ENCODE data around the gene GLRX3. TPM values are rescaled to one million over a fixed set of nuclear protein-coding genes. Genes with fewer than 3 reads are reported as not detected.

Gene GLRX3
- total RNA-seq, 5 donors from 2014 or later (not counting 1 experiment from before 2014, with no cell fraction given): 32.4 to 40.7 (median 35.4) TPM

DNA sequence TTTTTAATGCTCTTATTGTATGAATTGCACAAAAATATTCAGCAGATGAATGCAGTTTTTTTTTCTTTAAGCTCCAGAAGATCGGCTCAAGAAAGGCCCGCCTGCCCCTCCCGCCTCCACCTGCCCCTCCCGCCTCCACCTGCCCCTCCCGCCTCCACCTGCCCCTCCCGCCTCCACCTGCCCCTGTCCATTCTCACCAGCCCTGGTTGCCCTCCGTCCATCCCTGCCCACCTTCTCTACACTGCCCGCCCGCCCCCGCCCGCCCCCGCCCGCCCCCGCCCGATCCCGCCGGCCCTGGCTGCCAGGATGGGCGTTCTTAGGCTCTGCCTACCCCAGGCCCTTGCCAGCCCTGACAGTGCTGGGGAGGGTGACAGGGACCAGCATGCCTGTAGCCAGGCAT is 67.4 kb downstream of the GLRX3 start:
- H3K36me3 Mint-ChIP-seq: no peaks in the 10 kb centered on the region
- WGBS (ENCODE audit: insufficient coverage): 55% methylated on average over 6 of the region's 18 CpGs
- no peaks in the 10 kb centered on the region for H3K9me3 Mint-ChIP-seq
- DNase-seq (no peak), ATAC-seq (replicated peaks in 1 of 4) (no peak)
- no peaks in the 10 kb centered on the region for H3K4me1 Mint-ChIP-seq
- no peak overlapping the region for H3K27ac Mint-ChIP-seq
- H3K27me3 ChIP-seq (replicated peaks in 1 of 2; ENCODE audit: control insufficient read depth in 2 of 2, extremely low read depth in 1 of 2, insufficient read depth in 2 of 2, low read length in 1 of 2): no peaks in the 10 kb centered on the region
- no peak overlapping the region for H3K4me3 ChIP-seq (ENCODE audit: control insufficient read depth in 1 of 2, extremely low read depth in 1 of 2, low read length in 1 of 2)
- H3K27me3 Mint-ChIP-seq: no peaks in the 10 kb centered on the region
- H3K36me3 ChIP-seq (ENCODE audit: control insufficient read depth in 2 of 2, extremely low read depth in 1 of 2, insufficient read depth in 1 of 2, low read length in 1 of 2): no peaks in the 10 kb centered on the region
- H3K4me1 ChIP-seq (ENCODE audit: control insufficient read depth in 1 of 2, extremely low read depth in 1 of 2, insufficient read depth in 2 of 2, low read length in 2 of 2): no peaks in the 10 kb centered on the region
- POLR2A ChIA-PET: no interaction called here
- CTCF ChIA-PET: no interaction called here
- no peaks in the 10 kb centered on the region for H3K9me3 ChIP-seq
- H3K4me3 Mint-ChIP-seq: no peak overlapping the region
- H3K27ac ChIP-seq (ENCODE audit: low read length): no peak overlapping the region

GRCh38 chr10:130206216-130206737 is 70.1 kb downstream of the GLRX3 start:
- Histone ChIP-seq H3K36me3 (ENCODE audit: control insufficient read depth in 2 of 2, extremely low read depth in 1 of 2, insufficient read depth in 1 of 2, low read length in 1 of 2) (no peaks in the 10 kb centered on the region), H3K9me3 (no peaks in the 10 kb centered on the region), H3K4me3 (ENCODE audit: control insufficient read depth in 1 of 2, extremely low read depth in 1 of 2, low read length in 1 of 2) (no peak overlapping the region), H3K27ac (ENCODE audit: low read length) (no peak overlapping the region), H3K27me3 (replicated peaks in 1 of 2; ENCODE audit: control insufficient read depth in 2 of 2, extremely low read depth in 1 of 2, insufficient read depth in 2 of 2, low read length in 1 of 2) (no peaks in the 10 kb centered on the region), H3K4me1 (ENCODE audit: control insufficient read depth in 1 of 2, extremely low read depth in 1 of 2, insufficient read depth in 2 of 2, low read length in 2 of 2) (no peaks in the 10 kb centered on the region)
- ATAC-seq (replicated peaks in 1 of 4): no peak
- Mint-ChIP-seq H3K36me3 (no peaks in the 10 kb centered on the region), H3K27ac (no peak overlapping the region), H3K27me3 (no peaks in the 10 kb centered on the region), H3K4me1 (no peaks in the 10 kb centered on the region), H3K4me3 (no peak overlapping the region), H3K9me3 (no peaks in the 10 kb centered on the region)
- ChIA-PET CTCF (no interaction called here), POLR2A (no interaction called here)
- WGBS (ENCODE audit: insufficient coverage): 88% methylated on average over 12 of the region's 14 CpGs
- DNase-seq: no peak

- Mint-ChIP-seq H3K4me3 (no peak overlapping the region), H3K27ac (no peak overlapping the region), H3K27me3 (no peaks in the 10 kb centered on the region), H3K4me1 (no peaks in the 10 kb centered on the region), H3K36me3 (no peaks in the 10 kb centered on the region), H3K9me3 (no peaks in the 10 kb centered on the region)
- CTCF ChIA-PET: no interaction called here
- H3K27me3 ChIP-seq (replicated peaks in 1 of 2; ENCODE audit: control insufficient read depth in 2 of 2, extremely low read depth in 1 of 2, insufficient read depth in 2 of 2, low read length in 1 of 2): no peaks in the 10 kb centered on the region
- no peak for DNase-seq
- no peak overlapping the region for H3K27ac ChIP-seq (ENCODE audit: low read length)
- H3K36me3 ChIP-seq (ENCODE audit: control insufficient read depth in 2 of 2, extremely low read depth in 1 of 2, insufficient read depth in 1 of 2, low read length in 1 of 2): no peaks in the 10 kb centered on the region
- no peak overlapping the region for H3K4me3 ChIP-seq (ENCODE audit: control insufficient read depth in 1 of 2, extremely low read depth in 1 of 2, low read length in 1 of 2)
- POLR2A ChIA-PET: no interaction called here
- WGBS (ENCODE audit: insufficient coverage): 92% methylated on average over 3 of the region's 3 CpGs
- ATAC-seq (replicated peaks in 1 of 4): no peak
- no peaks in the 10 kb centered on the region for H3K9me3 ChIP-seq
- no peaks in the 10 kb centered on the region for H3K4me1 ChIP-seq (ENCODE audit: control insufficient read depth in 1 of 2, extremely low read depth in 1 of 2, insufficient read depth in 2 of 2, low read length in 2 of 2)
Measured at GRCh38 chr10:130207205-130207604, 71.0 kb downstream of the GLRX3 start.

- H3K9me3 Mint-ChIP-seq: no peaks in the 10 kb centered on the region
- H3K4me1 ChIP-seq (ENCODE audit: control insufficient read depth in 1 of 2, extremely low read depth in 1 of 2, insufficient read depth in 2 of 2, low read length in 2 of 2): no peaks in the 10 kb centered on the region
- WGBS (ENCODE audit: insufficient coverage): 42% methylated on average over 2 of the region's 3 CpGs
- H3K4me1 Mint-ChIP-seq: no peaks in the 10 kb centered on the region
- ATAC-seq (replicated peaks in 1 of 4) (no peak), DNase-seq (no peak)
- POLR2A ChIA-PET: no interaction called here
- no peak overlapping the region for H3K27ac ChIP-seq (ENCODE audit: low read length)
- H3K27ac Mint-ChIP-seq: no peak overlapping the region
- no peaks in the 10 kb centered on the region for H3K36me3 Mint-ChIP-seq
- no peak overlapping the region for H3K4me3 ChIP-seq (ENCODE audit: control insufficient read depth in 1 of 2, extremely low read depth in 1 of 2, low read length in 1 of 2)
- CTCF ChIA-PET: no interaction called here
- H3K4me3 Mint-ChIP-seq: no peak overlapping the region
- no peaks in the 10 kb centered on the region for H3K9me3 ChIP-seq
- H3K27me3 ChIP-seq (replicated peaks in 1 of 2; ENCODE audit: control insufficient read depth in 2 of 2, extremely low read depth in 1 of 2, insufficient read depth in 2 of 2, low read length in 1 of 2): no peaks in the 10 kb centered on the region
- H3K36me3 ChIP-seq (ENCODE audit: control insufficient read depth in 2 of 2, extremely low read depth in 1 of 2, insufficient read depth in 1 of 2, low read length in 1 of 2): no peaks in the 10 kb centered on the region
- no peaks in the 10 kb centered on the region for H3K27me3 Mint-ChIP-seq
Measured at GRCh38 chr10:130208807-130209206, 72.6 kb downstream of the GLRX3 start.

DNA sequence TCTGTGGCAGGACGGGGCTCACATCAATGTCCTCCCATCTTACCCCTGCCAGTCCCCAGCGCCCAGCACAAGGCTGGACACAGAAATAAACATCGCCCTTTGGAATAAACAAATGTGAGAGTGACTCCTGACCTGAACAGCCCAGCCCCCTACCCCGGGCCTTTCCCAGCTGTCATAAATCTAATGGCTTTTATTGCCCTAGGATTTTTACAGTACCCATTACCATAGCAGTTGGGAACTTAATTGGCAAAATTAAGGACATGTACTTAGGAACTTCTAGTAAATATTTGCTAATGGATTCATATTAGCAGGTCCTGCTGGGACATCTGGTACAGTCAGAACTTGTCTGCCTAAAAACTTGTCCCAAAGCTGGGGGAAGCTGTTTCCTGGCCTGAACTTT is 76.6 kb downstream of the GLRX3 start:
- no peaks in the 10 kb centered on the region for H3K4me1 ChIP-seq (ENCODE audit: control insufficient read depth in 1 of 2, extremely low read depth in 1 of 2, insufficient read depth in 2 of 2, low read length in 2 of 2)
- no peak for ATAC-seq (replicated peaks in 1 of 4)
- DNase-seq: no peak
- H3K36me3 ChIP-seq (ENCODE audit: control insufficient read depth in 2 of 2, extremely low read depth in 1 of 2, insufficient read depth in 1 of 2, low read length in 1 of 2): no peaks in the 10 kb centered on the region
- no peak overlapping the region for H3K27ac ChIP-seq (ENCODE audit: low read length)
- H3K27ac Mint-ChIP-seq: no peak overlapping the region
- H3K27me3 Mint-ChIP-seq: no peaks in the 10 kb centered on the region
- no peaks in the 10 kb centered on the region for H3K36me3 Mint-ChIP-seq
- ChIA-PET CTCF (no interaction called here), POLR2A (no interaction called here)
- no peaks in the 10 kb centered on the region for H3K9me3 Mint-ChIP-seq
- WGBS (ENCODE audit: insufficient coverage): 60% methylated on average over 3 of the region's 4 CpGs
- no peak overlapping the region for H3K4me3 ChIP-seq (ENCODE audit: control insufficient read depth in 1 of 2, extremely low read depth in 1 of 2, low read length in 1 of 2)
- H3K4me3 Mint-ChIP-seq: no peak overlapping the region
- H3K27me3 ChIP-seq (replicated peaks in 1 of 2; ENCODE audit: control insufficient read depth in 2 of 2, extremely low read depth in 1 of 2, insufficient read depth in 2 of 2, low read length in 1 of 2): no peaks in the 10 kb centered on the region
- H3K9me3 ChIP-seq: no peaks in the 10 kb centered on the region
- H3K4me1 Mint-ChIP-seq: no peaks in the 10 kb centered on the region

DNA sequence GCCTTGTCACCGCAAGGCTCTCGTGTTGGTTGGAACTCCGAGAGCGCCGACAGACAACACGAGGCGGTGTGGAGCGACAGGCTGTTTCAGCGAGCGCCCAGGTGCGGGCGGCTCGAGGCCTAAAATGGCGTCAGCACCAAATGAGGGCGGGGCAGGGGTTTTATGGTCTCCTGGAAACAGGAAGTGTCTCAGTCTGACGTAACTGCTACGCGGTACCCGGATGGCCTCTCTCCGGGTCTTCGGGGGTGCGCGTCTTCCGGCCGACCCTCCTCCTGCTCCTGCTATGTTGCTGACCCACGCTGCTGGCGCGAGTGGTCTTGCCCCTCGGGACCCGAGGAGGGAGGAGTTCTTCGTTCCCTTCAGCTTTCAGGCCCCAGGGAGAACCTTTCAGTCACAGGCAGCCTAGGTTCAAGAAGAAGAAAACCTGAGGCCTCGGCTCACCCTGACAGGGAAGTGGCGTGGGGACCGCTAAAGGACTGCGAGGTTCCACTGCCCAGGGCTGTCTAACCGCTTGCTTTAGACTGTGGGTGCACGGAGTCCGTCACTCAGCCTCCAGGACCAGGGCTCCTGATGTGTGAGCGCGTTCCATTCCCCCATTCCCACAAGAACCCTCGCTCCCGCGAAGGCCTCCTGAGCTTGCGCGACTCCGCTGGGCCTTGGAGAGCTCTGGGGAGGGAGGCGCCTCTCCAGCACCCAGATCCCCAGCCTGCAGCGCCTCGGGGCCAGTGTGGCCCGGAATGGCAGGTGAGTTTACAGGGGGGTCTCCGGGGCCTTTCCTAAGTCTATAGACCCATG is 77.3 kb downstream of the GLRX3 start:
- no peak for ATAC-seq (replicated peaks in 1 of 4)
- WGBS (ENCODE audit: insufficient coverage): 91% methylated on average over 36 of the region's 51 CpGs
- no peaks in the 10 kb centered on the region for H3K4me1 Mint-ChIP-seq
- H3K9me3 Mint-ChIP-seq: no peaks in the 10 kb centered on the region
- Histone ChIP-seq H3K27me3 (replicated peaks in 1 of 2; ENCODE audit: control insufficient read depth in 2 of 2, extremely low read depth in 1 of 2, insufficient read depth in 2 of 2, low read length in 1 of 2) (no peaks in the 10 kb centered on the region), H3K4me1 (ENCODE audit: control insufficient read depth in 1 of 2, extremely low read depth in 1 of 2, insufficient read depth in 2 of 2, low read length in 2 of 2) (no peaks in the 10 kb centered on the region), H3K9me3 (no peaks in the 10 kb centered on the region), H3K36me3 (ENCODE audit: control insufficient read depth in 2 of 2, extremely low read depth in 1 of 2, insufficient read depth in 1 of 2, low read length in 1 of 2) (no peaks in the 10 kb centered on the region), H3K27ac (ENCODE audit: low read length) (no peak overlapping the region), H3K4me3 (ENCODE audit: control insufficient read depth in 1 of 2, extremely low read depth in 1 of 2, low read length in 1 of 2) (no peak overlapping the region)
- no peak for DNase-seq
- H3K36me3 Mint-ChIP-seq: no peaks in the 10 kb centered on the region
- H3K27me3 Mint-ChIP-seq: no peaks in the 10 kb centered on the region
- H3K27ac Mint-ChIP-seq: no peak overlapping the region
- no peak overlapping the region for H3K4me3 Mint-ChIP-seq
- POLR2A ChIA-PET: no interaction called here
- CTCF ChIA-PET: no interaction called here

DNA sequence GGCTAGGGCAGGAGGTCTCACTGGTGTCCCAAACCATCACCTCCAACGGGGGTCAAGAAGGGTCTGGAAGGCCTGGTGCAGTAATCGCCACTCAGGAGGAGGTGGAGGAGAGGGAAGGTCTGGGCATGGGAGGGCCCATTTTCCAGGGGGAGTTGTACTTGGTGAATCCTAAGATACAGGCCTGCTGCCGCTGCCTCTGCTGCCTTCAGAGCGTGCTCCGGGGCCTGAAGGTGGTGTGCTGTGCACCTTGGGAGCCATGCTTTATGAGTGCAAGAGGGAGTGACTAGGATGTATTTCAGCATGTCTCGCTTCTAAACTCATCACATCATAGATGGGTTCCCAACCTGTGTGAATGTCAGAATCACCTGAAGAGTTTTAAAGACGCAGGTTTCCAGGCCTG is 78.2 kb downstream of the GLRX3 start:
- no peak overlapping the region for H3K27ac Mint-ChIP-seq
- POLR2A ChIA-PET: no interaction called here

More for the DNA sequence above, 78.2 kb downstream of the GLRX3 start:
- no peaks in the 10 kb centered on the region for H3K27me3 ChIP-seq (replicated peaks in 1 of 2; ENCODE audit: control insufficient read depth in 2 of 2, extremely low read depth in 1 of 2, insufficient read depth in 2 of 2, low read length in 1 of 2)
- CTCF ChIA-PET: no interaction called here
- Mint-ChIP-seq H3K4me1 (no peaks in the 10 kb centered on the region), H3K27me3 (no peaks in the 10 kb centered on the region), H3K4me3 (no peak overlapping the region), H3K36me3 (no peaks in the 10 kb centered on the region), H3K9me3 (no peaks in the 10 kb centered on the region)
- no peaks in the 10 kb centered on the region for H3K9me3 ChIP-seq
- DNase-seq (no peak), ATAC-seq (replicated peaks in 1 of 4) (no peak)
- no peaks in the 10 kb centered on the region for H3K36me3 ChIP-seq (ENCODE audit: control insufficient read depth in 2 of 2, extremely low read depth in 1 of 2, insufficient read depth in 1 of 2, low read length in 1 of 2)
- H3K4me3 ChIP-seq (ENCODE audit: control insufficient read depth in 1 of 2, extremely low read depth in 1 of 2, low read length in 1 of 2): no peak overlapping the region
- H3K4me1 ChIP-seq (ENCODE audit: control insufficient read depth in 1 of 2, extremely low read depth in 1 of 2, insufficient read depth in 2 of 2, low read length in 2 of 2): no peaks in the 10 kb centered on the region
- WGBS (ENCODE audit: insufficient coverage): 100% methylated on average over 1 of the region's 7 CpGs
- no peak overlapping the region for H3K27ac ChIP-seq (ENCODE audit: low read length)

Measured in T-cell (primary cell).